ENCODE results near the gene LFNG. TPM values are rescaled to one million over a fixed set of nuclear protein-coding genes. Genes with fewer than 3 reads are reported as not detected.

LFNG gene
- total RNA-seq, 1 experiment from 2014 or later = 21.3 TPM

DNA sequence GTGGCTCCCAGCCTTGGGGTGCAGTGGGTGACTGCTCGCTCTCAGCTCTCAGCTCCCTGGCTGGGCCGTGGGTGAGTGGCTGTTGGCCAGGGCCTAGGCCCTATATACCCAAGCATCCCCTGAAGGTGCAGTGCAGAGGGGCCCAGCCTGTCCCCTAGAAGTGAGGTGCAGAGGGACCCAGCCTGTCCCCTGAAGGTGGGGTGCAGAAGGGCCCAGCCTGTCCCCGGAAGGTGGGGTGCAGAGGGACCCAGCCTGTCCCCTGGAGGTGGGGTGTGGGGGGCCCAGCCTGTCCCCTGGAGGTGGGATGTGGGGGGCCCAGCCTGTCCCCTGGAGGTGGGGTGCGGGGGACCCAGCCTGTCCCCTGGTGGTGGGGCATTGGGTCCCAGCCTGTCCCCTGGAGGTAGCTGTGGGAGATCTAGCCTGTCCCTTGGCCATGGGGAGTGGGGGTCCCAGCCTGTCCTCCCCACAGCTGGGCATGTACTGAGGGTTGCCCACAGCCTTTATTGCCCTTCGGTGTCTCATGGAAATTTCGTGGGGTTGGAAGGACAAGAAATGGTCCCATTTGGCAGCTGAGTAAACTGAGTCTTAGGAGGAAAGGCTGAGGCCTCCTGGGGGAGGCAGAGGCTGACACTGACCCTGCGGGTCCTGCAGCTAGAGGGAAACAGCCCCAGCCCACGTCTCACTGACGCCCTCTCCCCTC, 17.5 kb upstream of the LFNG start:
- no peaks in the 10 kb centered on the region for H3K9me2 ChIP-seq (ENCODE audit: insufficient read depth)
- H3K9me3 ChIP-seq (ENCODE audit: insufficient read depth, low read depth) = no peaks in the 10 kb centered on the region
- H3K4me3 ChIP-seq = no peak overlapping the region
- H3K36me3 ChIP-seq (ENCODE audit: low read depth) = no peaks in the 10 kb centered on the region
- CTCF ChIA-PET = interaction anchor here (0.5 to 0.7 kb wide), 2 partner anchors 35 to 58 kb away, joined by 3 to 4 read pairs; no protein-coding TSS in a partner anchor
- H3F3A ChIP-seq (ENCODE audit: insufficient read depth, low read depth) = peaks cover 8% of the 10 kb centered on the region; the same call in 1 of the 2 replicates
- H3K4me1 ChIP-seq (replicated peaks; ENCODE audit: insufficient read depth) = no peaks in the 10 kb centered on the region
- no peaks in the 10 kb centered on the region for H3K79me2 ChIP-seq (ENCODE audit: low read depth)
- TF ChIP-seq, protein P1, sequence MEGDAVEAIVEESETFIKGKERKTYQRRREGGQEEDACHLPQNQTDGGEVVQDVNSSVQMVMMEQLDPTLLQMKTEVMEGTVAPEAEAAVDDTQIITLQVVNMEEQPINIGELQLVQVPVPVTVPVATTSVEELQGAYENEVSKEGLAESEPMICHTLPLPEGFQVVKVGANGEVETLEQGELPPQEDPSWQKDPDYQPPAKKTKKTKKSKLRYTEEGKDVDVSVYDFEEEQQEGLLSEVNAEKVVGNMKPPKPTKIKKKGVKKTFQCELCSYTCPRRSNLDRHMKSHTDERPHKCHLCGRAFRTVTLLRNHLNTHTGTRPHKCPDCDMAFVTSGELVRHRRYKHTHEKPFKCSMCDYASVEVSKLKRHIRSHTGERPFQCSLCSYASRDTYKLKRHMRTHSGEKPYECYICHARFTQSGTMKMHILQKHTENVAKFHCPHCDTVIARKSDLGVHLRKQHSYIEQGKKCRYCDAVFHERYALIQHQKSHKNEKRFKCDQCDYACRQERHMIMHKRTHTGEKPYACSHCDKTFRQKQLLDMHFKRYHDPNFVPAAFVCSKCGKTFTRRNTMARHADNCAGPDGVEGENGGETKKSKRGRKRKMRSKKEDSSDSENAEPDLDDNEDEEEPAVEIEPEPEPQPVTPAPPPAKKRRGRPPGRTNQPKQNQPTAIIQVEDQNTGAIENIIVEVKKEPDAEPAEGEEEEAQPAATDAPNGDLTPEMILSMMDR (conservative IDR thresholded peaks at IDR 0.05) = no peak
- TF ChIP-seq EZH2 (IDR thresholded peaks at IDR 0.05; ENCODE audit: low read depth) = no peak
- H3K27me3 ChIP-seq (ENCODE audit: insufficient read depth, low read depth) = peaks cover 25% of the 10 kb centered on the region
- DNase-seq = no peak
- no peak overlapping the region for H3K4me2 ChIP-seq
- BruUV-seq (replicated peaks) = no TSS peak
- POLR2A ChIA-PET (ENCODE audit: unreplicated experiment) = no interaction called here
- no peak overlapping the region for H3K27ac ChIP-seq
- H4K20me1 ChIP-seq (ENCODE audit: insufficient read depth) = 0 out of 2 replicates have a peak, but pooled peaks cover under 1% of the 10 kb centered on the region
- no peak overlapping the region for H2AFZ ChIP-seq
- intact Hi-C loops (cut with micrococcal nuclease; ENCODE audit: unreplicated experiment) = no loop called here

DNA sequence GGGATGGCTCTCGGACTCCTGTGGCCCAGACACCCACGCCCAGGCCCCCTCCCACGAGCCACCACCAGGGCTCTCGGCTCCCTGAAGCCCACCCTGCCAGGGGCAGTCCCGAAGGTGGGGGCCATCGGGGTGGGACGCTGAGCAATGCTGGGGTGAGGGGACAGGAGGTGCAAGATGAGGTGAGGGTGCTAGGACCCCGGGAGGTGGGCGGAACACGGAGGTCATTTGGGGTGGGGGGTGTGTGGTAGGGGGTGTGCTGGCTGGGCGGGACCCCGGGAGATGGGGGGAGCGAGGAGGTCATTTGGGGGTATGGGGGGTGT, 17.0 kb upstream of the LFNG start:
- Histone ChIP-seq H3F3A (ENCODE audit: insufficient read depth, low read depth) (peaks cover 8% of the 10 kb centered on the region; the same call in 1 of the 2 replicates), H3K4me1 (replicated peaks; ENCODE audit: insufficient read depth) (no peaks in the 10 kb centered on the region), H4K20me1 (ENCODE audit: insufficient read depth) (no peaks in the 10 kb centered on the region), H3K36me3 (ENCODE audit: low read depth) (no peaks in the 10 kb centered on the region), H3K9me3 (ENCODE audit: insufficient read depth, low read depth) (no peaks in the 10 kb centered on the region), H3K4me3 (no peak overlapping the region), H2AFZ (no peak overlapping the region), H3K79me2 (ENCODE audit: low read depth) (no peaks in the 10 kb centered on the region), H3K4me2 (no peak overlapping the region), H3K9me2 (ENCODE audit: insufficient read depth) (no peaks in the 10 kb centered on the region), H3K27ac (no peak overlapping the region), H3K27me3 (ENCODE audit: insufficient read depth, low read depth) (peaks cover 20% of the 10 kb centered on the region; the same call in 1 of the 2 replicates)
- no TSS peak for BruUV-seq (replicated peaks)
- ChIA-PET POLR2A (ENCODE audit: unreplicated experiment) (no interaction called here), CTCF (interaction anchor here (0.7 kb wide), 1 partner anchor 57 kb away, joined by 4 read pairs; no protein-coding TSS in a partner anchor)
- TF ChIP-seq EZH2 (IDR thresholded peaks at IDR 0.05; ENCODE audit: low read depth) = no peak
- TF ChIP-seq, protein P1 (conservative IDR thresholded peaks at IDR 0.05) = no peak
- no peak for DNase-seq
- intact Hi-C loops (cut with micrococcal nuclease; ENCODE audit: unreplicated experiment) = no loop called here

DNA sequence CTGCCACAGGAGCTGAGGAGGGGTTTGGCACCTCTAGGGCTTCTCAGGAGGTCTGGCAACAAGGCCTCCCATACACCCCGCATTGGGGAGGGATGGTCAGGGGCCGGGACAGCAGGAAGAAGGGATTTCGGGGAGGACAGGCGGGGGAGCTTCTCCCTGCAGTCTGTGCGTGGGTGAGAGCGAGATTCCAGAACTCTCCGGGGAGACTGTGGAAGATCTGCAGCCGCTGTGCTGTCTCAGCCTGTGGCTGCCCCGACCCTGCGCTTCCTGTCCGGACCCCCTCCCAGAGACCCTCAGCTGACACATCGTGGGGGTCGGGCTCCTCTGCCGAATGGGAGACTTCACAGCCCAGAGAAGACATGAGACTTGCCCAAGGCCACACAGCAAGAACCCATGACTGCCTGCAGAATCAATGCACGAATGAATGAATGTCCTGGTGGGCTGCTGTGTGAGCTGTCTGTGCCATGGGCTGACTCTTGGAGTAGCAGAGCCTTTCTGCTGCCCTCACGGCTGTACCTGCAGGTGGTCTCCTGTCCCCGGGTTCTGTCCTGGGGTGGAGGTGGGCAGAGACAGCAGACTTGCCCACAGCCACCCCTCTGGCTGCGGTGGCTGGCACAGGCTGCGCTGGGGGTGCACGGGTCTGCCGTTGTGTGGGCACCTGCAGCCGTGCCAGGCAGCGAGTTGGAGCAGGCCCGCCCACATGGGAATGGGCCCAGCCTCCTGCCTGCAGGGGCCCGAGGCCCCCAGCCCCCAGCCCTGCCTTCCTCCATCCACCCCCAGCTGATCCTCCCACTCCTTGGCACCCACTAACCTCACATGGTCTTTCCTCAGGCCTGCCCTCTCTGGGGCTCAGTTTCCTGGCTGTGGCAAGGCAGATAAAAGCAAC, 16.3 kb upstream of the LFNG start:
- no TSS peak for BruUV-seq (replicated peaks)
- no peak overlapping the region for H3K27ac ChIP-seq
- intact Hi-C loops (cut with micrococcal nuclease; ENCODE audit: unreplicated experiment) = no loop called here
- no peak overlapping the region for H3K4me2 ChIP-seq
- no peaks in the 10 kb centered on the region for H4K20me1 ChIP-seq (ENCODE audit: insufficient read depth)
- peaks cover 15% of the 10 kb centered on the region for H3F3A ChIP-seq (ENCODE audit: insufficient read depth, low read depth)
- H3K9me2 ChIP-seq (ENCODE audit: insufficient read depth) = no peaks in the 10 kb centered on the region
- H3K4me1 ChIP-seq (replicated peaks; ENCODE audit: insufficient read depth) = peaks cover 6% of the 10 kb centered on the region
- DNase-seq = no peak
- no peak overlapping the region for H3K4me3 ChIP-seq
- POLR2A ChIA-PET (ENCODE audit: unreplicated experiment) = no interaction called here
- no peaks in the 10 kb centered on the region for H3K79me2 ChIP-seq (ENCODE audit: low read depth)
- H3K9me3 ChIP-seq (ENCODE audit: insufficient read depth, low read depth) = no peaks in the 10 kb centered on the region
- H3K27me3 ChIP-seq (ENCODE audit: insufficient read depth, low read depth) = peaks cover 13% of the 10 kb centered on the region; the same call in 1 of the 2 replicates
- CTCF ChIA-PET = no interaction called here
- no peak overlapping the region for H2AFZ ChIP-seq
- no peaks in the 10 kb centered on the region for H3K36me3 ChIP-seq (ENCODE audit: low read depth)
- TF ChIP-seq, protein P1 (conservative IDR thresholded peaks at IDR 0.05) = no peak
- TF ChIP-seq EZH2 (IDR thresholded peaks at IDR 0.05; ENCODE audit: low read depth) = no peak
